MCF 10A (cell line): ENCODE data around the gene LDLRAD4. TPM values are rescaled to one million over a fixed set of nuclear protein-coding genes. Genes with fewer than 3 reads are reported as not detected.

ENCODE experiments used
- BruUV-seq: library from RNA; stranded (reverse); fragments of 400-500 nt; replicated peaks from 2 replicates; lab custom pipeline; 2021; lab: Mats Ljungman, UMichigan
- CTCF ChIA-PET: fragments of 300-600 bp; sonication (Branson Sonifier 250); formaldehyde crosslinking; extraction: SDS; loops from one replicate; lab custom pipeline; 2021; ENCODE audit warnings: antibody characterized with exemption, inconsistent platforms; lab: Yijun Ruan, JAX
- POLR2A ChIA-PET: fragments of 300-600, 350-650 bp; sonication (Branson Sonifier 250); formaldehyde crosslinking; extraction: SDS; loops from one replicate; lab custom pipeline; 2020; ENCODE audit warnings: antibody characterized with exemption, inconsistent platforms; lab: Yijun Ruan, JAX
- DNase-seq: peaks from one replicate; pipeline ENCODE4 v3.0.0-alpha.2; 2018; ENCODE audit not compliant: unreplicated experiment
- H3K27ac Mint-ChIP-seq: one replicate; pipeline ENCODE4 v1.8.0; 2022; ENCODE audit warnings: mild to moderate bottlenecking, low read depth, mixed read lengths; ENCODE audit not compliant: unreplicated experiment
- H3K27me3 Mint-ChIP-seq: one replicate; pipeline ENCODE4 v1.8.0; 2022; ENCODE audit warnings: mixed read lengths; ENCODE audit not compliant: insufficient read depth, unreplicated experiment
- H3K36me3 Mint-ChIP-seq: one replicate; pipeline ENCODE4 v1.8.0; 2022; ENCODE audit warnings: mild to moderate bottlenecking, moderate library complexity, mixed read lengths; ENCODE audit not compliant: insufficient read depth, unreplicated experiment
- H3K4me1 Mint-ChIP-seq: one replicate; pipeline ENCODE4 v1.8.0; 2022; ENCODE audit warnings: mixed read lengths; ENCODE audit not compliant: insufficient read depth, unreplicated experiment
- H3K4me3 Mint-ChIP-seq: one replicate; pipeline ENCODE4 v1.8.0; 2022; ENCODE audit warnings: mild to moderate bottlenecking, moderate library complexity, mixed read lengths; ENCODE audit not compliant: unreplicated experiment
- H3K9me3 Mint-ChIP-seq: one replicate; pipeline ENCODE4 v1.8.0; 2022; ENCODE audit warnings: mixed read lengths; ENCODE audit not compliant: unreplicated experiment
- CTCF ChIP-seq: fragments of 200-600 bp; IDR thresholded peaks from one replicate; pipeline ENCODE4 v1.8.0; 2022; ENCODE audit warnings: antibody characterized with exemption, mild to moderate bottlenecking; ENCODE audit not compliant: unreplicated experiment
- intact Hi-C: fragments of 100-400 bp; cut with micrococcal nuclease; formaldehyde crosslinking; loops from 2 replicates; pipeline ENCODE4 v1.14.1; 2022
- total RNA-seq: library from RNA; stranded (reverse); gene quantifications from 2 replicates; pipeline ENCODE4 v1.2.3, GENCODE V29; 2022

Gene LDLRAD4
- total RNA-seq, 1 experiment from 2014 or later, result not detected

- no peaks in the 10 kb centered on the region for H3K4me1 Mint-ChIP-seq
- POLR2A ChIA-PET, result no interaction called here
These were observed 346.0 kb downstream of the LDLRAD4 start for GRCh38 chr18:13564579-13564978.

GRCh38 chr18:13565228-13565627, 346.7 kb downstream of the LDLRAD4 start:
- ChIA-PET CTCF (interaction anchor here (3.2 kb wide), 1 partner anchor 8 kb away, joined by 11 read pairs; no protein-coding TSS in a partner anchor), POLR2A (no interaction called here)
- DNase-seq, result no peak
- H3K27ac Mint-ChIP-seq, result no peak overlapping the region
- H3K4me1 Mint-ChIP-seq, result no peaks in the 10 kb centered on the region
- H3K4me3 Mint-ChIP-seq, result no peak overlapping the region
- TF ChIP-seq CTCF, result no peak
- no peaks in the 10 kb centered on the region for H3K9me3 Mint-ChIP-seq
- BruUV-seq, result no TSS peak
- no peaks in the 10 kb centered on the region for H3K36me3 Mint-ChIP-seq
- H3K27me3 Mint-ChIP-seq, result no peaks in the 10 kb centered on the region
- intact Hi-C loops, result no loop called here

More at GRCh38 chr18:13564579-13564978, 346.0 kb downstream of the LDLRAD4 start:
- Mint-ChIP-seq H3K4me3 (no peak overlapping the region), H3K9me3 (no peaks in the 10 kb centered on the region), H3K36me3 (no peaks in the 10 kb centered on the region), H3K27me3 (no peaks in the 10 kb centered on the region), H3K27ac (no peak overlapping the region)
- TF ChIP-seq CTCF, result no peak
- CTCF ChIA-PET, result no interaction called here
- DNase-seq, result no peak
- intact Hi-C loops, result no loop called here
- no TSS peak for BruUV-seq

- Mint-ChIP-seq H3K36me3 (no peaks in the 10 kb centered on the region), H3K4me1 (no peaks in the 10 kb centered on the region), H3K27ac (no peak overlapping the region), H3K4me3 (no peak overlapping the region), H3K27me3 (no peaks in the 10 kb centered on the region), H3K9me3 (no peaks in the 10 kb centered on the region)
- intact Hi-C loops, result no loop called here
- DNase-seq, result no peak
- no TSS peak for BruUV-seq
- ChIA-PET CTCF (interaction anchor here (0.6 to 3.2 kb wide), 6 partner anchors 9 to 224 kb away, joined by 3 to 11 read pairs (median 3); no protein-coding TSS in a partner anchor), POLR2A (interaction anchor here (0.7 to 0.9 kb wide), 2 partner anchors 159 to 377 kb away, joined by 3 read pairs; partner anchors contain the start of gene FAM210A)
- TF ChIP-seq CTCF, result no peak
These were observed 348.6 kb downstream of the LDLRAD4 start for GRCh38 chr18:13566941-13567746.
